HCT116 (cell line): Measurements from ENCODE around the gene TMEM87A.

ENCODE experiments used
- CEBPB ChIP-seq: IDR thresholded peaks from 2 replicates; pipeline ENCODE4 v1.6.1; 2012; ENCODE audit warnings: low read depth
- EZH2 ChIP-seq: fragments of 200-600 bp; sonication (generic); IDR thresholded peaks from 2 replicates; pipeline ENCODE4 v1.6.1; 2017; ENCODE audit warnings: antibody characterized with exemption, mixed run types
- EZH2phosphoT487 ChIP-seq: fragments of 200-600 bp; IDR thresholded peaks from 2 replicates; pipeline ENCODE4 v1.6.1; 2018; ENCODE audit warnings: antibody characterized with exemption, borderline replicate concordance
- JUND ChIP-seq: IDR thresholded peaks from 2 replicates; pipeline ENCODE4 v1.6.1; 2012
- POLR2A ChIP-seq: IDR thresholded peaks from 2 replicates; pipeline ENCODE4 v1.7.0; 2011; ENCODE audit warnings: borderline replicate concordance; ENCODE audit not compliant: insufficient read depth, insufficient read length; ENCODE audit errors: extremely low read depth
- SIN3A ChIP-seq: IDR thresholded peaks from 2 replicates; pipeline ENCODE4 v1.6.1; 2012; ENCODE audit warnings: low read depth
- SP1 ChIP-seq: IDR thresholded peaks from 2 replicates; pipeline ENCODE4 v1.6.1; 2012; ENCODE audit warnings: low read depth
- TF ChIP-seq, protein P1 (sequence below), 3 experiments: fragments of 200-600 bp in 1 of 3; sonication (generic) in 1 of 3; IDR thresholded peaks in 2 of 3; conservative IDR thresholded peaks in 1 of 3; 2 replicates each; pipeline ENCODE4 v1.5.1; 2012 to 2017; ENCODE audit warnings: low read depth in 2 of 3, low read length in 2 of 3, antibody characterized with exemption in 1 of 3, borderline replicate concordance in 1 of 3, control low read depth in 1 of 3, mild to moderate bottlenecking in 1 of 3, mixed read lengths in 1 of 3, mixed run types in 1 of 3, moderate library complexity in 1 of 3; ENCODE audit not compliant: insufficient read depth in 1 of 3
- TF ChIP-seq, protein P2 (sequence below): IDR thresholded peaks from 2 replicates; pipeline ENCODE4 v1.6.1; 2012; ENCODE audit warnings: low read depth
- TF ChIP-seq, protein P3 (sequence below): IDR thresholded peaks from 2 replicates; pipeline ENCODE4 v1.6.1; 2011; ENCODE audit warnings: mild to moderate bottlenecking, low read length, moderate library complexity; ENCODE audit not compliant: insufficient replicate concordance; ENCODE audit errors: extremely low read depth
- TF ChIP-seq, protein P4 (sequence below): IDR thresholded peaks from 2 replicates; pipeline ENCODE4 v1.6.1; 2012
- TF ChIP-seq, protein P5 (sequence below): IDR thresholded peaks from 2 replicates; pipeline ENCODE4 v1.6.1; 2012

DNA sequence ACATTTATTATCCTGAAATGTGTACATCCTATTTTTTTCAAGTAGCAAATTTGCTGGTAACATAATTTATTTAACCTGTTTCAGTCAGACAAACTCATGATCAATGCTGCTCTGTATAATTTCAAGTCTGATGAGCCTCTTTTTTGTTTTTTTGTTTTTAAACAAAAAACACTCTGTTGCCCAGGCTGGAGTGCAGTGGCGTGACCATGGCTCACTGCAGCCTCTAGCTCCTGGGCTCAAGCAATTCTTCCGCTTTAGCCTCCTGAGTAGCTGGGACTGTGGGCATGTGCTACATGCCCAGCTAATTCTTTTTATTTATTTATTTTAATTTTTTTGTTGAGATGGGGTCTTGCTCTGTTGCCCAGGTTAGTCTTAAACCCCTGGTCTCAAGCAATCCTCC, 46.0 kb upstream of the TMEM87A start:
- TF ChIP-seq, protein P1, sequence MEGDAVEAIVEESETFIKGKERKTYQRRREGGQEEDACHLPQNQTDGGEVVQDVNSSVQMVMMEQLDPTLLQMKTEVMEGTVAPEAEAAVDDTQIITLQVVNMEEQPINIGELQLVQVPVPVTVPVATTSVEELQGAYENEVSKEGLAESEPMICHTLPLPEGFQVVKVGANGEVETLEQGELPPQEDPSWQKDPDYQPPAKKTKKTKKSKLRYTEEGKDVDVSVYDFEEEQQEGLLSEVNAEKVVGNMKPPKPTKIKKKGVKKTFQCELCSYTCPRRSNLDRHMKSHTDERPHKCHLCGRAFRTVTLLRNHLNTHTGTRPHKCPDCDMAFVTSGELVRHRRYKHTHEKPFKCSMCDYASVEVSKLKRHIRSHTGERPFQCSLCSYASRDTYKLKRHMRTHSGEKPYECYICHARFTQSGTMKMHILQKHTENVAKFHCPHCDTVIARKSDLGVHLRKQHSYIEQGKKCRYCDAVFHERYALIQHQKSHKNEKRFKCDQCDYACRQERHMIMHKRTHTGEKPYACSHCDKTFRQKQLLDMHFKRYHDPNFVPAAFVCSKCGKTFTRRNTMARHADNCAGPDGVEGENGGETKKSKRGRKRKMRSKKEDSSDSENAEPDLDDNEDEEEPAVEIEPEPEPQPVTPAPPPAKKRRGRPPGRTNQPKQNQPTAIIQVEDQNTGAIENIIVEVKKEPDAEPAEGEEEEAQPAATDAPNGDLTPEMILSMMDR (IDR thresholded peaks at IDR 0.05 in 2 of 3, conservative IDR thresholded peaks at IDR 0.05 in 1 of 3; ENCODE audit: borderline replicate concordance in 1 of 3, insufficient read depth in 1 of 3, low read depth in 2 of 3, low read length in 2 of 3): no peak
- TF ChIP-seq CEBPB: no peak
- TF ChIP-seq SIN3A: no peak
- no peak for TF ChIP-seq POLR2A
- no peak for TF ChIP-seq EZH2phosphoT487
- TF ChIP-seq, protein P2, sequence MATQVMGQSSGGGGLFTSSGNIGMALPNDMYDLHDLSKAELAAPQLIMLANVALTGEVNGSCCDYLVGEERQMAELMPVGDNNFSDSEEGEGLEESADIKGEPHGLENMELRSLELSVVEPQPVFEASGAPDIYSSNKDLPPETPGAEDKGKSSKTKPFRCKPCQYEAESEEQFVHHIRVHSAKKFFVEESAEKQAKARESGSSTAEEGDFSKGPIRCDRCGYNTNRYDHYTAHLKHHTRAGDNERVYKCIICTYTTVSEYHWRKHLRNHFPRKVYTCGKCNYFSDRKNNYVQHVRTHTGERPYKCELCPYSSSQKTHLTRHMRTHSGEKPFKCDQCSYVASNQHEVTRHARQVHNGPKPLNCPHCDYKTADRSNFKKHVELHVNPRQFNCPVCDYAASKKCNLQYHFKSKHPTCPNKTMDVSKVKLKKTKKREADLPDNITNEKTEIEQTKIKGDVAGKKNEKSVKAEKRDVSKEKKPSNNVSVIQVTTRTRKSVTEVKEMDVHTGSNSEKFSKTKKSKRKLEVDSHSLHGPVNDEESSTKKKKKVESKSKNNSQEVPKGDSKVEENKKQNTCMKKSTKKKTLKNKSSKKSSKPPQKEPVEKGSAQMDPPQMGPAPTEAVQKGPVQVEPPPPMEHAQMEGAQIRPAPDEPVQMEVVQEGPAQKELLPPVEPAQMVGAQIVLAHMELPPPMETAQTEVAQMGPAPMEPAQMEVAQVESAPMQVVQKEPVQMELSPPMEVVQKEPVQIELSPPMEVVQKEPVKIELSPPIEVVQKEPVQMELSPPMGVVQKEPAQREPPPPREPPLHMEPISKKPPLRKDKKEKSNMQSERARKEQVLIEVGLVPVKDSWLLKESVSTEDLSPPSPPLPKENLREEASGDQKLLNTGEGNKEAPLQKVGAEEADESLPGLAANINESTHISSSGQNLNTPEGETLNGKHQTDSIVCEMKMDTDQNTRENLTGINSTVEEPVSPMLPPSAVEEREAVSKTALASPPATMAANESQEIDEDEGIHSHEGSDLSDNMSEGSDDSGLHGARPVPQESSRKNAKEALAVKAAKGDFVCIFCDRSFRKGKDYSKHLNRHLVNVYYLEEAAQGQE: no peak
- TF ChIP-seq SP1: no peak
- TF ChIP-seq, protein P3, sequence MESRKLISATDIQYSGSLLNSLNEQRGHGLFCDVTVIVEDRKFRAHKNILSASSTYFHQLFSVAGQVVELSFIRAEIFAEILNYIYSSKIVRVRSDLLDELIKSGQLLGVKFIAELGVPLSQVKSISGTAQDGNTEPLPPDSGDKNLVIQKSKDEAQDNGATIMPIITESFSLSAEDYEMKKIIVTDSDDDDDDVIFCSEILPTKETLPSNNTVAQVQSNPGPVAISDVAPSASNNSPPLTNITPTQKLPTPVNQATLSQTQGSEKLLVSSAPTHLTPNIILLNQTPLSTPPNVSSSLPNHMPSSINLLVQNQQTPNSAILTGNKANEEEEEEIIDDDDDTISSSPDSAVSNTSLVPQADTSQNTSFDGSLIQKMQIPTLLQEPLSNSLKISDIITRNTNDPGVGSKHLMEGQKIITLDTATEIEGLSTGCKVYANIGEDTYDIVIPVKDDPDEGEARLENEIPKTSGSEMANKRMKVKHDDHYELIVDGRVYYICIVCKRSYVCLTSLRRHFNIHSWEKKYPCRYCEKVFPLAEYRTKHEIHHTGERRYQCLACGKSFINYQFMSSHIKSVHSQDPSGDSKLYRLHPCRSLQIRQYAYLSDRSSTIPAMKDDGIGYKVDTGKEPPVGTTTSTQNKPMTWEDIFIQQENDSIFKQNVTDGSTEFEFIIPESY: no peak
- TF ChIP-seq, protein P4, sequence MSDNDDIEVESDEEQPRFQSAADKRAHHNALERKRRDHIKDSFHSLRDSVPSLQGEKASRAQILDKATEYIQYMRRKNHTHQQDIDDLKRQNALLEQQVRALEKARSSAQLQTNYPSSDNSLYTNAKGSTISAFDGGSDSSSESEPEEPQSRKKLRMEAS: no peak
- no peak for TF ChIP-seq EZH2
- no peak for TF ChIP-seq JUND
- TF ChIP-seq, protein P5, sequence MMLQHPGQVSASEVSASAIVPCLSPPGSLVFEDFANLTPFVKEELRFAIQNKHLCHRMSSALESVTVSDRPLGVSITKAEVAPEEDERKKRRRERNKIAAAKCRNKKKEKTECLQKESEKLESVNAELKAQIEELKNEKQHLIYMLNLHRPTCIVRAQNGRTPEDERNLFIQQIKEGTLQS: no peak
